Tibial nerve (tissue), 3 donors: ENCODE results near the gene MRPL9.

Source experiments
- CTCF ChIP-seq, 5 experiments: fragments of 200-600 bp in 3 of 5; fragments of 450-650 bp in 2 of 5; sonication (generic) in 3 of 5; IDR thresholded peaks; one replicate each; pipeline ENCODE4 v1.5.1; 2016 to 2019; ENCODE audit warnings: antibody characterized with exemption in 5 of 5, mild to moderate bottlenecking in 3 of 5, moderate library complexity in 2 of 5
- POLR2A ChIP-seq, 2 donors: fragments of 450-650 bp; IDR thresholded peaks; one replicate each; pipeline ENCODE4 v1.6.1; 2017; ENCODE audit warnings: antibody characterized with exemption in 2 of 2, mild to moderate bottlenecking in 2 of 2, moderate library complexity in 2 of 2

GRCh38 chr1:151720974-151721787, 42.1 kb downstream of the MRPL9 start, which contains the start of gene RIIAD1:
- TF ChIP-seq CTCF (IDR thresholded peaks at IDR 0.05) = no peak
- TF ChIP-seq POLR2A (IDR thresholded peaks at IDR 0.05) = no peak
